ENCODE measurements around the gene ADAT2. TPM values are rescaled to one million over a fixed set of nuclear protein-coding genes. Genes with fewer than 3 reads are reported as not detected.

ADAT2 gene
- 1 to 10 TPM; 3.6 to 9.4 (median 5.4) TPM for total RNA-seq

GRCh38 chr6:143450453-143451371, at the start of gene ADAT2, which contains the start of gene PEX3:
ADAT2 (minus strand) TSS chr6:143450695; CDS start chr6:143450658, 37 bp downstream.
PEX3 (plus strand) TSS chr6:143450805; CDS start chr6:143451043, 238 bp downstream.
- no peaks in the 10 kb centered on the region for H3K9me3 ChIP-seq
- peaks cover 12 to 18% of the 10 kb centered on the region in 2 donors for H3K4me1 ChIP-seq
- H3K27ac ChIP-seq = peak within 1 kb of the TSS; percentile 37 to 63 (median 59)
- peak; percentile 91 to 93 for DNase-seq
- no peaks in the 10 kb centered on the region for H3K36me3 ChIP-seq
- intact Hi-C loops (cut with DNase I) = no loop called here
- peak within 1 kb of the TSS; percentile 57 to 96 (median 68) for H3K4me3 ChIP-seq (replicated peaks in 1 of 3)
- 1% methylated on average over 35 to 41 of the region's 56 CpGs for WGBS, 2 donors
- peak in 1 of 2 donors; percentile 76 for TF ChIP-seq POLR2A (IDR thresholded peaks at IDR 0.05)
- no peak for TF ChIP-seq CTCF (IDR thresholded peaks at IDR 0.05)
- H3K27me3 ChIP-seq = no peaks in the 10 kb centered on the region

GRCh38 chr6:143498428-143498827, 47.9 kb upstream of the ADAT2 start:
- WGBS, 2 donors = 81 to 88% methylated on average over 4 of the region's 4 CpGs

GRCh38 chr6:143496974-143497373, 46.5 kb upstream of the ADAT2 start:
- H3K4me1 ChIP-seq = no peaks in the 10 kb centered on the region
- TF ChIP-seq CTCF (IDR thresholded peaks at IDR 0.05) = no peak
- no peak for TF ChIP-seq POLR2A (IDR thresholded peaks at IDR 0.05)
- DNase-seq = no peak
- no peak overlapping the region for H3K4me3 ChIP-seq (replicated peaks in 1 of 3)
- peaks cover 8 to 15% of the 10 kb centered on the region in 2 donors for H3K36me3 ChIP-seq
- no peaks in the 10 kb centered on the region for H3K27me3 ChIP-seq
- intact Hi-C loops (cut with DNase I) = no loop called here
- 95 to 100% methylated on average over 1 of the region's 1 CpG for WGBS, 2 donors
- H3K27ac ChIP-seq = no peak overlapping the region
- no peaks in the 10 kb centered on the region for H3K9me3 ChIP-seq

More at GRCh38 chr6:143498428-143498827, 47.9 kb upstream of the ADAT2 start:
- Histone ChIP-seq H3K36me3 (peaks cover 8 to 15% of the 10 kb centered on the region in 2 donors), H3K27ac (no peak overlapping the region), H3K4me1 (no peaks in the 10 kb centered on the region), H3K27me3 (no peaks in the 10 kb centered on the region), H3K4me3 (replicated peaks in 1 of 3) (no peak overlapping the region), H3K9me3 (no peaks in the 10 kb centered on the region)
- no peak for DNase-seq
- TF ChIP-seq CTCF (IDR thresholded peaks at IDR 0.05) (no peak), POLR2A (IDR thresholded peaks at IDR 0.05) (no peak)
- intact Hi-C loops (cut with DNase I) = no loop called here

GRCh38 chr6:143490775-143491174, 40.3 kb upstream of the ADAT2 start:
- Histone ChIP-seq H3K4me1 (no peaks in the 10 kb centered on the region), H3K9me3 (no peaks in the 10 kb centered on the region), H3K4me3 (replicated peaks in 1 of 3) (no peak overlapping the region), H3K27me3 (no peaks in the 10 kb centered on the region), H3K36me3 (peaks cover 0 to 2% of the 10 kb centered on the region in 2 donors), H3K27ac (no peak overlapping the region)
- intact Hi-C loops (cut with DNase I) = no loop called here
- TF ChIP-seq CTCF (IDR thresholded peaks at IDR 0.05) = no peak
- TF ChIP-seq POLR2A (IDR thresholded peaks at IDR 0.05) = no peak
- WGBS, 2 donors = 91 to 93% methylated on average over 8 of the region's 8 CpGs
- no peak for DNase-seq

GRCh38 chr6:143490244-143490643, 39.7 kb upstream of the ADAT2 start:
- no peak for TF ChIP-seq POLR2A (IDR thresholded peaks at IDR 0.05)
- no peak for TF ChIP-seq CTCF (IDR thresholded peaks at IDR 0.05)
- WGBS, 2 donors = 95 to 100% methylated on average over 1 of the region's 1 CpG
- no peak for DNase-seq

More at GRCh38 chr6:143490244-143490643, 39.7 kb upstream of the ADAT2 start:
- H3K4me1 ChIP-seq = no peaks in the 10 kb centered on the region
- H3K27ac ChIP-seq = no peak overlapping the region
- H3K9me3 ChIP-seq = no peaks in the 10 kb centered on the region
- peaks cover 0 to 2% of the 10 kb centered on the region in 2 donors for H3K36me3 ChIP-seq
- H3K4me3 ChIP-seq (replicated peaks in 1 of 3) = no peak overlapping the region
- no peaks in the 10 kb centered on the region for H3K27me3 ChIP-seq
- intact Hi-C loops (cut with DNase I) = no loop called here

All from thyroid gland (tissue), 4 donors.